ENCODE results near the gene PEX14.

DNA sequence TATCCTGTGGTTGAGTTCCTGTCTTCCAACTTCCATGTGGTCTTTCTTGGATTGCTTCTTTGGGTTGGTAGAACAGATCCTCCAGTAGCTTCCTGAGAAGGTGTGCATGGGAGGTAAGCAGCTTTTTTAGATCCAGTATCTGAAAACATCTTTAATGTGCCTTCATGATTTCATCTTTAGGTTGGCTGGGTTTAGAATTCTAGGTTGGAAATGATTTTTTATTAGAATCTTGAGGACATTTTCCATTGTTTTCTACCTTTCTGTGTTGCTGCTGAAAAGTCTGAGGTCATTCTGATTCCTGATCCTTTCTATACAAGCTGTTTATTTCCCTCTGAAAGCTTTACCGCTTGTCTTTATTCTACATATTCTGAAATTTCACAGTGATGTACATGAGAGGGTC is 94.8 kb downstream of the PEX14 start:
- no peak for TF ChIP-seq CREM (CRISPR knock-in tag; IDR thresholded peaks at IDR 0.05)
- TF ChIP-seq ATF1 (CRISPR knock-in tag; IDR thresholded peaks at IDR 0.05), result no peak
- no peak for TF ChIP-seq NR1H2 (CRISPR knock-in tag; IDR thresholded peaks at IDR 0.05)
- TF ChIP-seq, protein P1, sequence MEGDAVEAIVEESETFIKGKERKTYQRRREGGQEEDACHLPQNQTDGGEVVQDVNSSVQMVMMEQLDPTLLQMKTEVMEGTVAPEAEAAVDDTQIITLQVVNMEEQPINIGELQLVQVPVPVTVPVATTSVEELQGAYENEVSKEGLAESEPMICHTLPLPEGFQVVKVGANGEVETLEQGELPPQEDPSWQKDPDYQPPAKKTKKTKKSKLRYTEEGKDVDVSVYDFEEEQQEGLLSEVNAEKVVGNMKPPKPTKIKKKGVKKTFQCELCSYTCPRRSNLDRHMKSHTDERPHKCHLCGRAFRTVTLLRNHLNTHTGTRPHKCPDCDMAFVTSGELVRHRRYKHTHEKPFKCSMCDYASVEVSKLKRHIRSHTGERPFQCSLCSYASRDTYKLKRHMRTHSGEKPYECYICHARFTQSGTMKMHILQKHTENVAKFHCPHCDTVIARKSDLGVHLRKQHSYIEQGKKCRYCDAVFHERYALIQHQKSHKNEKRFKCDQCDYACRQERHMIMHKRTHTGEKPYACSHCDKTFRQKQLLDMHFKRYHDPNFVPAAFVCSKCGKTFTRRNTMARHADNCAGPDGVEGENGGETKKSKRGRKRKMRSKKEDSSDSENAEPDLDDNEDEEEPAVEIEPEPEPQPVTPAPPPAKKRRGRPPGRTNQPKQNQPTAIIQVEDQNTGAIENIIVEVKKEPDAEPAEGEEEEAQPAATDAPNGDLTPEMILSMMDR (IDR thresholded peaks at IDR 0.05), result no peak
- TF ChIP-seq, protein P2, sequence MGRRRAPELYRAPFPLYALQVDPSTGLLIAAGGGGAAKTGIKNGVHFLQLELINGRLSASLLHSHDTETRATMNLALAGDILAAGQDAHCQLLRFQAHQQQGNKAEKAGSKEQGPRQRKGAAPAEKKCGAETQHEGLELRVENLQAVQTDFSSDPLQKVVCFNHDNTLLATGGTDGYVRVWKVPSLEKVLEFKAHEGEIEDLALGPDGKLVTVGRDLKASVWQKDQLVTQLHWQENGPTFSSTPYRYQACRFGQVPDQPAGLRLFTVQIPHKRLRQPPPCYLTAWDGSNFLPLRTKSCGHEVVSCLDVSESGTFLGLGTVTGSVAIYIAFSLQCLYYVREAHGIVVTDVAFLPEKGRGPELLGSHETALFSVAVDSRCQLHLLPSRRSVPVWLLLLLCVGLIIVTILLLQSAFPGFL (CRISPR knock-in tag; IDR thresholded peaks at IDR 0.05; ENCODE audit: borderline replicate concordance), result no peak
- no peak for TF ChIP-seq MXD4 (CRISPR knock-in tag; IDR thresholded peaks at IDR 0.05; ENCODE audit: borderline replicate concordance)
- TF ChIP-seq RELA (CRISPR knock-in tag; IDR thresholded peaks at IDR 0.05; ENCODE audit: borderline replicate concordance), result no peak
- TF ChIP-seq KAT7 (CRISPR knock-in tag; IDR thresholded peaks at IDR 0.05; ENCODE audit: borderline replicate concordance), result no peak

Measured in WTC11 (cell line).